SIG-M5 treated with dmso at 0.1 percent for 504 hours (cell line): ENCODE data around the gene DRC3.
"Not testable (repeated sequence)": the region's sequence is repeated elsewhere in the genome, so short reads cannot be mapped to it uniquely, and the experiment has no call there.

Source experiments
- DNase-seq: peaks from one replicate; lab custom pipeline; 2025; ENCODE audit not compliant: unreplicated experiment; lab: John Stamatoyannopoulos, UW

Gene DRC3

GRCh38 chr17:17989618-17990017 is 17.0 kb downstream of the DRC3 start:
- DNase-seq: no peak

- no peak for DNase-seq
Observed at GRCh38 chr17:17990282-17990681, 17.6 kb downstream of the DRC3 start.

GRCh38 chr17:17993366-17993765 is 20.7 kb downstream of the DRC3 start:
- no peak for DNase-seq

- DNase-seq: no peak
Observed at GRCh38 chr17:17993852-17994251, 21.2 kb downstream of the DRC3 start.

GRCh38 chr17:17994271-17995069 is 21.8 kb downstream of the DRC3 start:
- DNase-seq: no peak

- DNase-seq: not testable (repeated sequence)
Observed at GRCh38 chr17:17995887-17996286, 23.2 kb downstream of the DRC3 start.

GRCh38 chr17:17998934-17999333 is 26.3 kb downstream of the DRC3 start:
- DNase-seq: no peak

- no peak for DNase-seq
Observed at GRCh38 chr17:17999364-18000029, 26.8 kb downstream of the DRC3 start.

- DNase-seq: no peak
Observed at GRCh38 chr17:18000030-18000408, 27.4 kb downstream of the DRC3 start.

GRCh38 chr17:18002171-18002570 is 29.5 kb downstream of the DRC3 start:
- DNase-seq: no peak

GRCh38 chr17:18004345-18004744 is 31.7 kb downstream of the DRC3 start:
- no peak for DNase-seq

GRCh38 chr17:18004884-18005305 is 32.2 kb downstream of the DRC3 start:
- no peak for DNase-seq

- no peak for DNase-seq
Observed at GRCh38 chr17:18005496-18005895, 32.8 kb downstream of the DRC3 start.

GRCh38 chr17:18006495-18007239 is 34.0 kb downstream of the DRC3 start:
- DNase-seq: no peak

GRCh38 chr17:18008496-18009268 is 36.0 kb downstream of the DRC3 start:
- no peak for DNase-seq

- DNase-seq: no peak
Observed at GRCh38 chr17:18009609-18010420, 37.2 kb downstream of the DRC3 start.

- DNase-seq: no peak
Observed at GRCh38 chr17:18011286-18011685, 38.6 kb downstream of the DRC3 start.

GRCh38 chr17:18014006-18014405 is 41.3 kb downstream of the DRC3 start:
- DNase-seq: no peak

- no peak for DNase-seq
Observed at GRCh38 chr17:18015593-18015992, 42.9 kb downstream of the DRC3 start.

GRCh38 chr17:18016426-18016825 is 43.8 kb downstream of the DRC3 start:
- no peak for DNase-seq
